Esophagus muscularis mucosa (tissue), 4 donors: ENCODE data around the gene RAB11A.

Experiments
- EP300 ChIP-seq: sonication (generic); formaldehyde crosslinking; IDR thresholded peaks from one replicate; pipeline ENCODE4 v1.6.1; 2017; ENCODE audit warnings: antibody characterized with exemption
- POLR2A ChIP-seq: fragments of 450-650 bp; IDR thresholded peaks from one replicate; pipeline ENCODE4 v1.6.1; 2017; ENCODE audit warnings: antibody characterized with exemption, moderate library complexity, mild to moderate bottlenecking, low read depth
- POLR2AphosphoS5 ChIP-seq, 2 donors: sonication (generic); formaldehyde crosslinking; IDR thresholded peaks; one replicate each; pipeline ENCODE4 v1.6.1; 2017; ENCODE audit warnings: antibody characterized with exemption in 2 of 2
- TF ChIP-seq, protein P1 (sequence below), 3 experiments: fragments of 200-600 bp in 2 of 3; fragments of 450-650 bp in 1 of 3; sonication (generic) in 2 of 3; IDR thresholded peaks; one replicate each; pipeline ENCODE4 v1.5.1; 2017 to 2019; ENCODE audit warnings: antibody characterized with exemption in 3 of 3, mild to moderate bottlenecking in 2 of 3, moderate library complexity in 1 of 3

DNA sequence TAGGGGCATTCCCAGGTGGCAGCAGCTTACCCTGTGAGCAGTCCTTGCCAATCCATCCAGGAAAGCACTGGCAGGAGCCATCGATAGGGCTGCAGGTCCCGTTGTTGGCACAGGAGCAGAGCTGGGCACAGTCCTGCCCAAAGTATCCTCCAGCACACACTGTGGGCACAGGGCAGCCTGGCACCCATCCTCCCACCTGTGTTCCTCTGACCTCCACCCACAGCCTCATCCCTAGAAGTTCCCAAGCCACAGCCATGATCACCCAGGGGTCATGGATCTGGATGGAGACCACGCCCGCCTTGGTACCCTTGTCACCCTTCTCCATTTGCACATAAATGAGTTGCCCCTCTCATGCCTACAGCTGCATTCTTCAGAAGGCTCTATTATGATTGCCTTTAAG, 48.6 kb downstream of the RAB11A start:
- TF ChIP-seq, protein P1, sequence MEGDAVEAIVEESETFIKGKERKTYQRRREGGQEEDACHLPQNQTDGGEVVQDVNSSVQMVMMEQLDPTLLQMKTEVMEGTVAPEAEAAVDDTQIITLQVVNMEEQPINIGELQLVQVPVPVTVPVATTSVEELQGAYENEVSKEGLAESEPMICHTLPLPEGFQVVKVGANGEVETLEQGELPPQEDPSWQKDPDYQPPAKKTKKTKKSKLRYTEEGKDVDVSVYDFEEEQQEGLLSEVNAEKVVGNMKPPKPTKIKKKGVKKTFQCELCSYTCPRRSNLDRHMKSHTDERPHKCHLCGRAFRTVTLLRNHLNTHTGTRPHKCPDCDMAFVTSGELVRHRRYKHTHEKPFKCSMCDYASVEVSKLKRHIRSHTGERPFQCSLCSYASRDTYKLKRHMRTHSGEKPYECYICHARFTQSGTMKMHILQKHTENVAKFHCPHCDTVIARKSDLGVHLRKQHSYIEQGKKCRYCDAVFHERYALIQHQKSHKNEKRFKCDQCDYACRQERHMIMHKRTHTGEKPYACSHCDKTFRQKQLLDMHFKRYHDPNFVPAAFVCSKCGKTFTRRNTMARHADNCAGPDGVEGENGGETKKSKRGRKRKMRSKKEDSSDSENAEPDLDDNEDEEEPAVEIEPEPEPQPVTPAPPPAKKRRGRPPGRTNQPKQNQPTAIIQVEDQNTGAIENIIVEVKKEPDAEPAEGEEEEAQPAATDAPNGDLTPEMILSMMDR (IDR thresholded peaks at IDR 0.05) = no peak
- TF ChIP-seq POLR2A = no peak
- TF ChIP-seq EP300 = no peak
- TF ChIP-seq POLR2AphosphoS5 (IDR thresholded peaks at IDR 0.05) = no peak
